Measurements from ENCODE around the gene GRWD1. TPM values are rescaled to one million over a fixed set of nuclear protein-coding genes. Genes with fewer than 3 reads are reported as not detected.
A peak's percentile ranks its signal among the peaks of the same experiment; 100 is the strongest.

GRWD1 gene
- polyA plus RNA-seq, 2 of the 4 experiments (the other 2 are of a cell fraction) = 48.1 to 87.0 TPM

DNA sequence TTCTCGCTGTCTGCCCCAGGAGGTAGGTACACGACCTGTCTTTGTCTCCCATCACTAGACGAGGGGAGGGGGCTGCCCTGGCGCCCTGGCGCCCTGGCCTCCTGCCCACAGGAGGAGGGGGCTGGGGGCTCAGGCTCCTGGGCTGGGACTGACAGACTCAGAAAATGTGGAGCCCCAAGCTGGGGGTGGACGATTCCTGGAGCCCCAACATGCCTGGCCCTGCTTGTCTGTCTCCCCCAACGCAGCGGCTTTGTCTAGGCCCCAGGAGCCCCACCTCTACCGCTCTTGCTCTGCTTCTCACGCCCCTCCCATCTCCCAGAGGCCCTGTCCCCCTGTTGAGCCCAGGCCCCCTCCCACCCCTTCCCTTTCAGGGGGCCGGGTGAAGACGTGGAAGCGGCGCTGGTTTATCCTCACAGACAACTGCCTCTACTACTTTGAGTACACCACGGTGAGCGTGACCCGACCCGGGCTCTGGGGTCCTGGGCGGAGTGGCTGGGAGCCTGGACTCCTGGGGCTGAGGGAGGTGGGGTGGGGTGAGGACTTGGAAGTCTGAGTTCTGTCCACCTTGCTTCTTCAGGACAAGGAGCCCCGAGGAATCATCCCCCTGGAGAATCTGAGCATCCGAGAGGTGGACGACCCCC lies 32.0 kb downstream of the GRWD1 start (continued):
- TF ChIP-seq CHD2 (IDR thresholded peaks at IDR 0.05; ENCODE audit: low read length, partially characterized antibody) (no peak), MYC (IDR thresholded peaks at IDR 0.05; ENCODE audit: borderline replicate concordance, low read length) (no peak), HOXB13 (CRISPR knock-in tag; IDR thresholded peaks at IDR 0.05; ENCODE audit: low read depth) (no peak), POLR2AphosphoS2 (conservative IDR thresholded peaks at IDR 0.05; ENCODE audit: low read length) (no peak)
- TF ChIP-seq, protein P1, sequence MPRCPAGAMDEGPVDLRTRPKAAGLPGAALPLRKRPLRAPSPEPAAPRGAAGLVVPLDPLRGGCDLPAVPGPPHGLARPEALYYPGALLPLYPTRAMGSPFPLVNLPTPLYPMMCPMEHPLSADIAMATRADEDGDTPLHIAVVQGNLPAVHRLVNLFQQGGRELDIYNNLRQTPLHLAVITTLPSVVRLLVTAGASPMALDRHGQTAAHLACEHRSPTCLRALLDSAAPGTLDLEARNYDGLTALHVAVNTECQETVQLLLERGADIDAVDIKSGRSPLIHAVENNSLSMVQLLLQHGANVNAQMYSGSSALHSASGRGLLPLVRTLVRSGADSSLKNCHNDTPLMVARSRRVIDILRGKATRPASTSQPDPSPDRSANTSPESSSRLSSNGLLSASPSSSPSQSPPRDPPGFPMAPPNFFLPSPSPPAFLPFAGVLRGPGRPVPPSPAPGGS (IDR thresholded peaks at IDR 0.05) = no peak
- TF ChIP-seq, protein P2, sequence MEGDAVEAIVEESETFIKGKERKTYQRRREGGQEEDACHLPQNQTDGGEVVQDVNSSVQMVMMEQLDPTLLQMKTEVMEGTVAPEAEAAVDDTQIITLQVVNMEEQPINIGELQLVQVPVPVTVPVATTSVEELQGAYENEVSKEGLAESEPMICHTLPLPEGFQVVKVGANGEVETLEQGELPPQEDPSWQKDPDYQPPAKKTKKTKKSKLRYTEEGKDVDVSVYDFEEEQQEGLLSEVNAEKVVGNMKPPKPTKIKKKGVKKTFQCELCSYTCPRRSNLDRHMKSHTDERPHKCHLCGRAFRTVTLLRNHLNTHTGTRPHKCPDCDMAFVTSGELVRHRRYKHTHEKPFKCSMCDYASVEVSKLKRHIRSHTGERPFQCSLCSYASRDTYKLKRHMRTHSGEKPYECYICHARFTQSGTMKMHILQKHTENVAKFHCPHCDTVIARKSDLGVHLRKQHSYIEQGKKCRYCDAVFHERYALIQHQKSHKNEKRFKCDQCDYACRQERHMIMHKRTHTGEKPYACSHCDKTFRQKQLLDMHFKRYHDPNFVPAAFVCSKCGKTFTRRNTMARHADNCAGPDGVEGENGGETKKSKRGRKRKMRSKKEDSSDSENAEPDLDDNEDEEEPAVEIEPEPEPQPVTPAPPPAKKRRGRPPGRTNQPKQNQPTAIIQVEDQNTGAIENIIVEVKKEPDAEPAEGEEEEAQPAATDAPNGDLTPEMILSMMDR (IDR thresholded peaks at IDR 0.05) = no peak
- TF ChIP-seq, protein P3, sequence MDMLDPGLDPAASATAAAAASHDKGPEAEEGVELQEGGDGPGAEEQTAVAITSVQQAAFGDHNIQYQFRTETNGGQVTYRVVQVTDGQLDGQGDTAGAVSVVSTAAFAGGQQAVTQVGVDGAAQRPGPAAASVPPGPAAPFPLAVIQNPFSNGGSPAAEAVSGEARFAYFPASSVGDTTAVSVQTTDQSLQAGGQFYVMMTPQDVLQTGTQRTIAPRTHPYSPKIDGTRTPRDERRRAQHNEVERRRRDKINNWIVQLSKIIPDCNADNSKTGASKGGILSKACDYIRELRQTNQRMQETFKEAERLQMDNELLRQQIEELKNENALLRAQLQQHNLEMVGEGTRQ (IDR thresholded peaks at IDR 0.05) = no peak

DNA sequence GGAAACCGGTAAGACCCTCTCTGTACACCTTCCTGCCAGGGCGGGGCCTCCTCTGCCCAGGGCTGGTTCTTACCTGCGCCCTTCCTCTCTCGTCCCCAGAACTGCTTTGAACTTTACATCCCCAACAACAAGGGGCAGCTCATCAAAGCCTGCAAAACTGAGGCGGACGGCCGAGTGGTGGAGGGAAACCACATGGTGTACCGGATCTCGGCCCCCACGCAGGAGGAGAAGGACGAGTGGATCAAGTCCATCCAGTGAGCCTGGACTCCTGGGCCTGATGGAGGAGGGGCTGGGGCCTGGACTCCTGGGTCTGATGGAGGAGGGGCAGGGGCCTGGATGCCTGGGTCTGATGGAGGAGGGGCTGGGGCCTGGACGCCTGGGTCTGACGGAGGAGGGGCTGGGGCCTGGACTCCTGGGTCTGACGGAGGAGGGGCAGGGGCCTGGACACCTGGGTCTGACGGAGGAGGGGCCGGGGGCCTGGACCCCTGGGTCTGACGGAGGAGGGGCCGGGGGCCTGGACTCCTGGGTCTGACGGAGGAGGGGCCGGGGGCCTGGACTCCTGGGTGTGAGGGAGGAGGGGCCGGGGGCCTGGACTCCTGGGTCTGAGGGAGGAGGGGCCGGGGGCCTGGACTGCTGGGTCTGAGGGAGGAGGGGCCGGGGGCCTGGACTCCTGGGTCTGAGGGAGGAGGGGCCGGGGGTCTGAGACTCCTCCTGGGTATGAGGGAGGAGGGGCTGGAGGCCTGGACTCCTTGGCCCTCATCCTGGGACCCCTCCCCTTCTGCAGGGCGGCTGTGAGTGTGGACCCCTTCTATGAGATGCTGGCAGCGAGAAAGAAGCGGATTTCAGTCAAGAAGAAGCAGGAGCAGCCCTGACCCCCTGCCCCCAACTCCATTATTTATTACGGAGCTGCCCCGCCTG lies 32.8 kb downstream of the GRWD1 start:
- peaks cover 14% of the 10 kb centered on the region for H3K4me1 ChIP-seq
- TF ChIP-seq MYC (IDR thresholded peaks at IDR 0.05; ENCODE audit: borderline replicate concordance, low read length) (no peak), NR3C1 (IDR thresholded peaks at IDR 0.05) (no peak)
- WGBS (ENCODE audit: missing lambda C conversion rate) = 93% methylated on average over 16 of the region's 29 CpGs
- ATAC-seq (no peak), DNase-seq (ENCODE audit: low read depth in 1 of 2, low spot score in 1 of 2) (no peak), FAIRE-seq (no peak)
- ChIA-PET CTCF (interaction anchor here (1.1 to 6.5 kb wide), 5 partner anchors 10 to 110 kb away, joined by 4 to 58 read pairs (median 7); partner anchors contain the start of gene KDELR1), POLR2A (interaction anchor here (1.4 kb wide), 1 partner anchor 9 kb away, joined by 3 read pairs; no protein-coding TSS in a partner anchor)
- no peak overlapping the region for H3K4me3 ChIP-seq
- no peak overlapping the region for H3K27ac ChIP-seq
- no peaks in the 10 kb centered on the region for H3K9me3 ChIP-seq
- H3K4me2 ChIP-seq = no peak overlapping the region

DNA sequence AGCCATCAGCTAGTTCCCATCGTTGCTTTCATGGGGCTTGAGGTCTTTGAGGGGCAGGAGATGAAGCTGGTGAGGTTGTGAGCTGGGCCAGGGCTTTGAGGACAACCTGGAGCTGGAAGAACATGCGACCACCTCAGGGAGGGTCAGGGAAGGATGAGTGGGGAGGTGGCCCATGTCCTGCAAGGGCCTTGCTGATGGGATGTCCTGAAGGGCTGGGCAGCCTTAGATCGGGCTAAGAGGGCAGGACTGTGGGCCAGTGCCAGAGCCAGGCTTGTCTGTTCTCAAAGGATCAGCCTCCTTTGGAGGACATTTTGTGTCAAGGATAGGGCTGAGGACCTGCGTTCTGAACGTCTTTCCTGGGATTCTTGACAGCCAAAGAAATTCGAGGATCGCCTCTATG lies 33.9 kb downstream of the GRWD1 start:
- no peak for DNase-seq (ENCODE audit: low read depth in 1 of 2, low spot score in 1 of 2)
- no peak overlapping the region for H3K27ac ChIP-seq
- no peaks in the 10 kb centered on the region for H3K9me3 ChIP-seq
- H3K4me2 ChIP-seq = no peak overlapping the region
- no peak overlapping the region for H3K4me3 ChIP-seq
- peak in 1 of 2 experiments; percentile 8; a peak in 3 of 6 replicates for ATAC-seq
- ChIA-PET CTCF (interaction anchor here (0.9 to 3.6 kb wide), 5 partner anchors 9 to 109 kb away, joined by 3 to 36 read pairs (median 6); partner anchors contain the start of gene KDELR1), POLR2A (interaction anchor here (1.4 to 1.6 kb wide), 2 partner anchors 8 to 13 kb away, joined by 3 read pairs; no protein-coding TSS in a partner anchor)
- peak; percentile 47; the same call in 1 of the 2 replicates for TF ChIP-seq POLR2AphosphoS2 (conservative IDR thresholded peaks at IDR 0.05; ENCODE audit: low read length)
- TF ChIP-seq POLR2A (IDR thresholded peaks at IDR 0.05; ENCODE audit: low read length) = no peak
- peaks cover 16% of the 10 kb centered on the region for H3K4me1 ChIP-seq
- 83% methylated on average over 7 of the region's 7 CpGs for WGBS (ENCODE audit: missing lambda C conversion rate)
- no peak for FAIRE-seq

DNA sequence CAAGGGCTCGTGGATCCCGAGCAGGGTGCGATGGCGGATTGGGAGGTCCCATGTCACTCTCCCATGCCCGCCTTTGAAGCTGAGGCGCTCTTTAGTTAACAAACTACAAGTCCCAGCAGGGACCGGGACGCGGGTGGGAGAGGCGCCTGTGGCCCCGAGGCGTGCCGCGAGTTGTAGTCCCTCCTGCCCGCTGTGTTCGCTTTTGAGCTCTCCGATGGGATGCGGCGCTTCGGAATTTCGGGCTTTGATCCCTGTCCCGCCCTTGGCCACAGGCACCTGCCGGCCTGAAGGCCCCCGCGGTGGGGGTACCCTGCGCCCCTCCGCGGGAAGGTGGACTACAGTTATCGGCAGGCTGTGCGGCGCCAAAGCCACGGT lies 34.4 kb downstream of the GRWD1 start:
- 0 out of 2 replicates have a peak, but pooled peaks have one; percentile 27 for TF ChIP-seq POLR2AphosphoS2 (conservative IDR thresholded peaks at IDR 0.05; ENCODE audit: low read length)
- no peak for TF ChIP-seq ZSCAN20 (CRISPR knock-in tag; IDR thresholded peaks at IDR 0.05)
- Histone ChIP-seq H3K27ac (no peak overlapping the region), H3K4me3 (no peak overlapping the region), H3K4me1 (peaks cover 16% of the 10 kb centered on the region), H3K9me3 (no peaks in the 10 kb centered on the region), H3K4me2 (no peak overlapping the region)
- ChIA-PET CTCF (interaction anchor here (0.9 to 3.6 kb wide), 5 partner anchors 9 to 108 kb away, joined by 3 to 36 read pairs (median 6); partner anchors contain the start of gene KDELR1), POLR2A (interaction anchor here (1.4 to 1.6 kb wide), 2 partner anchors 7 to 14 kb away, joined by 3 read pairs; no protein-coding TSS in a partner anchor)
- DNase-seq (ENCODE audit: low read depth in 1 of 2, low spot score in 1 of 2) (no peak), FAIRE-seq (no peak), ATAC-seq (no peak)
- 95% methylated on average over 32 of the region's 32 CpGs for WGBS (ENCODE audit: missing lambda C conversion rate)
